ENCODE data around the gene POLE4. TPM values are rescaled to one million over a fixed set of nuclear protein-coding genes. Genes with fewer than 3 reads are reported as not detected.

The POLE4 gene
- total RNA-seq, 1 donor from 2014 or later, result 14.7 TPM

- DNase-seq (ENCODE audit: low read depth), result no peak
Measured at GRCh38 chr2:74985978-74986609, 27.7 kb downstream of the POLE4 start.

- peak; percentile 50 for DNase-seq (ENCODE audit: low read depth)
Measured at GRCh38 chr2:74991977-74992376, 33.5 kb downstream of the POLE4 start.

DNA sequence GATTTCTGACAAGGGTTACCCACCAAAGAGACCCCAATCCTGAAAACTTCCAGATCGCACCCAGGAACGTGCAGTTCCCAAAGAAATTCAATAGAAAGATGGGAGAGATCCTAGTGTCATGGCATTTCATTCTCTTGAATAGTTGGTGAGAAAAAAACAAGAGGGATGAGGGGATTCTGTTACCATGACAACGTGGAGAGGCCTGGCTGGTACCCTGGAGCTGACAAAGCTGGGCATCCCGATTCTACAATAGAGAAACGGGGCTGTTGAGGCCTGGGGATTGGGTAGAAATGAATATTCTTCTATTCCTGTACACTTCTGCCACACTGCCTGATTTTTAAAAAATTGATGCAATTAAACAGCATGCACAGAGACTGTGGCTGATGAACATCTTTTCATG is 41.0 kb downstream of the POLE4 start:
- DNase-seq (ENCODE audit: low read depth), result no peak

DNA sequence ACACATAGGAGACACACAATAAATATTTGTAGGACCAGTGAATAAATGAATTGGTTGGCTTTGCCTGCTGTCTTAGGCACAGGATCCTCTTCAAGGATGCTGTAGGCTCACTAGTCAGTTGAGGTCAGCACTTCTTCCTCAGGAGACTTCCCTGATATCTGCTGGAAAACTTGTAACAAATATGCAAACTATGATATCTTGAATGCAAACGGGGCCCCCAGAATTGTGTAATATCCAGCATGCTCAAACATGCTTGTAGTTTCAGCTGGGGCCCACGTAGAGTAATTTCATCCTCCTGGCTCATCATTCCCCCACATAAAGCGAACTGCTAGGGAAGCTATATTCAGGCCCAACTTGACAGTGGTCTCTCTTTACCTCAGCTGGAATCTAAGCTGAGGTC is 43.6 kb downstream of the POLE4 start:
- DNase-seq (ENCODE audit: low read depth), result no peak

- DNase-seq (ENCODE audit: low read depth), result no peak
Measured at GRCh38 chr2:75003276-75003675, 44.8 kb downstream of the POLE4 start.

- no peak for DNase-seq (ENCODE audit: low read depth)
Measured at GRCh38 chr2:75003773-75004172, 45.3 kb downstream of the POLE4 start.

GRCh38 chr2:75006041-75006440 is 47.6 kb downstream of the POLE4 start:
- DNase-seq (ENCODE audit: low read depth), result no peak

DNA sequence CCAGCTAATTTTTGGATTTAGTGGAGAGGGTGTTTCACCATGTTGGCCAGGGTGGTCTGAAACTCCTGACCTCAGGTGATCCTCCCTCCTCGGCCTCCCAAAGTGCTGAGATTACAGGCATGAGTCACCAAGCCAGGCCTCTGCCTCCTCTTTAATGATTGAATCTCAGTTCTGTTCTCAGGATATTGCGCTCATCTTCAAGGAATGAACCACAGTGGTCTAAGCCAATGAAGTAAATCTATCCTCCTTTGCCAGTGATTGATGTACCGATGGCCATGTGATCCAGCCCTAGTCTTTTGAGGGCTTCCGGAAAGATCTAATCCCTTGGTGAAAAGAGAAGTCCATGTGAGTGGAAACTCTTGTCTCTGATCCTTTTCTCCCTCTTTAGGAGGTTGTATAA is 48.6 kb downstream of the POLE4 start:
- DNase-seq (ENCODE audit: low read depth), result no peak

DNA sequence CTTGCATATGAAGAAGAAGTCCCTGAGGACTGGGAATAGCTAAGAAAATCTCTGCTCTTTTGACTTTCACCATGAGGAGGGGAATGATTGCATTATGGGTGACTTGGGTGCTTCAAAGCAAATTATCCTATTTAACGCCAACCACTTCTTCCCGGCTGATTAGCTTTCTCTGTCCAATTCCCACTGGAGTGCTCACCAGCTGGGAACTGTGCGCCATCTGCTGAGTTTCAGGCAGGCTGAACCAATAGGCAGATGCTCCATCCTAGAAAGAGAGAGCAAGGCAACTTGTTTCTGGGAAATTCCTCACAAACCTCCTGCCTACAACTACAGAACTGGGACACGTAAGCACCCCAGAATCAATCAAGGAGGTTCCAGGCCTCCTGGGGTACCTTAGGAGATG is 49.4 kb downstream of the POLE4 start:
- no peak for DNase-seq (ENCODE audit: low read depth)

DNA sequence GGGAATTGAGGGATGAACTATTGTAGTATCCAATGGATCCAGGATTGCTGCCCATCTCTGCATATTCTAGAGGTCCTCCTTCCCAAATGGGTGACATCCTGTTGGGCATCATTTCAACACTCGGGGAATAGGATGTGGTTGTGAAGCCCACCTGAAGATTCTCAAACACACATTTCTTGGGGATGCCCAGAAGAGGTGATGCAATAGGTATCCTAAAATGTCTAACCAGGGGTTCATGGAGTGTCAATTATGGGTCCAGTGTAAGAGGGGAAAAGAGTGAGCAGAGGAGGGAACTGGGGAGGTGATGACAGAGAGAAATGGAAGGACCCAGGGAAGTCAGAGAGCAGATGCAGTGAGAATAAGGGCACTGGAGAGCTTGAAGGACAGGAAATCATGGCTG is 52.1 kb downstream of the POLE4 start:
- no peak for DNase-seq (ENCODE audit: low read depth)

GRCh38 chr2:75012080-75012479 is 53.6 kb downstream of the POLE4 start:
- DNase-seq (ENCODE audit: low read depth), result no peak

- no peak for DNase-seq (ENCODE audit: low read depth)
Measured at GRCh38 chr2:75018162-75018561, 59.7 kb downstream of the POLE4 start.

Other genes starting within 250 kb of the POLE4 start
- 12.0 and 25.6 TPM in 2 replicates for gene HK2, start 124.5 kb upstream of the POLE4 start, total RNA-seq
- 0.10 TPM in 1 of 2 replicates, not detected in the other for gene TACR1, start 240.9 kb downstream of the POLE4 start, total RNA-seq